ENCODE measurements around the gene SPDEF. TPM values are rescaled to one million over a fixed set of nuclear protein-coding genes. Genes with fewer than 3 reads are reported as not detected.

Gene SPDEF
- total RNA-seq, 4 donors from 2014 or later, result 4.4 TPM; not detected in 3

- Histone ChIP-seq H3K4me1 (no peaks in the 10 kb centered on the region), H3K27me3 (no peaks in the 10 kb centered on the region), H3K27ac (no peak overlapping the region), H3K9me3 (no peaks in the 10 kb centered on the region), H3K4me3 (no peak overlapping the region), H3K36me3 (no peaks in the 10 kb centered on the region)
- WGBS, 2 donors (ENCODE audit: low coverage in 1 of 2), result 66 to 82% methylated on average over 4 to 6 of the region's 9 CpGs
- no peak for ATAC-seq
- no peak for TF ChIP-seq POLR2A (IDR thresholded peaks at IDR 0.05)
- no peak for TF ChIP-seq CTCF (IDR thresholded peaks at IDR 0.05)
- no peak for TF ChIP-seq EP300 (IDR thresholded peaks at IDR 0.05)
- no peak for TF ChIP-seq POLR2AphosphoS5 (IDR thresholded peaks at IDR 0.05)
Measured at GRCh38 chr6:34489207-34489805, 66.8 kb downstream of the SPDEF start.

Other genes starting within 250 kb of the SPDEF start
- 10 to 100 TPM; 32.2 to 66.3 (median 46.9) TPM for gene NUDT3, start 163.7 kb downstream of the SPDEF start, total RNA-seq
- gene RPS10, start 130.3 kb downstream of the SPDEF start, total RNA-seq, result 1,000 to 10,000 TPM; 1,014 to 3,120 (median 2,269) TPM
- gene PACSIN1, start 90.3 kb downstream of the SPDEF start, total RNA-seq, result 1 to 10 TPM in 2 of 4 donors, not detected in 2; 1.2 TPM
- 100 to 1,000 TPM in 1 of 4 donors, 10 to 100 TPM in 3; 84.4 to 116 (median 96.6) TPM for gene ILRUN, start 140.4 kb upstream of the SPDEF start, total RNA-seq
- gene SNRPC, start 201.2 kb upstream of the SPDEF start, total RNA-seq, result 10 to 100 TPM; 39.0 to 72.0 (median 53.5) TPM
- 10 to 100 TPM in 1 of 4 donors, 1 to 10 TPM in 3; 6.4 to 11.8 (median 7.7) TPM for gene BLTP3A, start 235.8 kb upstream of the SPDEF start, total RNA-seq